ENCODE results near the gene SEMA3B. TPM values are rescaled to one million over a fixed set of nuclear protein-coding genes. Genes with fewer than 3 reads are reported as not detected.
A peak's percentile ranks its signal among the peaks of the same experiment; 100 is the strongest.

Gene SEMA3B
- total and polyA plus RNA-seq, 12 donors: 14.9 to 46.7 (median 21.9) TPM

GRCh38 chr3:50289130-50289529 lies 20.2 kb downstream of the SEMA3B start:
- H3K36me3 ChIP-seq: peaks cover 0 to 43% (median 28%) of the 10 kb centered on the region in 9 donors
- H3K4me1 ChIP-seq: peaks cover 17 to 67% (median 47%) of the 10 kb centered on the region in 9 donors
- no peaks in the 10 kb centered on the region for H3K9me3 ChIP-seq
- DNase-seq: no peak
- no peaks in the 10 kb centered on the region for H3K27me3 ChIP-seq
- ATAC-seq: no peak
- intact Hi-C loops (cut with DNase I): no loop called here
- TF ChIP-seq CTCF (IDR thresholded peaks at IDR 0.05): no peak
- peak overlapping the region in 1 of 10 donors; percentile 6 for H3K27ac ChIP-seq
- H3K4me3 ChIP-seq: no peak overlapping the region
- WGBS, 2 donors: 94 to 97% methylated on average over 6 of the region's 6 CpGs

GRCh38 chr3:50290161-50290641 lies 21.3 kb downstream of the SEMA3B start:
- Histone ChIP-seq H3K4me3 (no peak overlapping the region), H3K36me3 (peaks cover 0 to 43% (median 28%) of the 10 kb centered on the region in 9 donors), H3K27me3 (no peaks in the 10 kb centered on the region), H3K4me1 (peaks cover 17 to 63% (median 47%) of the 10 kb centered on the region in 9 donors), H3K27ac (no peak overlapping the region), H3K9me3 (no peaks in the 10 kb centered on the region)
- no peak for ATAC-seq
- 86 to 87% methylated on average over 16 of the region's 16 CpGs for WGBS, 2 donors
- intact Hi-C loops (cut with DNase I): no loop called here
- DNase-seq: peak in 1 of 2 donors; percentile 25
- TF ChIP-seq CTCF (IDR thresholded peaks at IDR 0.05): no peak

GRCh38 chr3:50292159-50293078 lies 23.5 kb downstream of the SEMA3B start, which contains the start of gene IFRD2:
Gene IFRD2 (minus strand): TSS chr3:50292429. CDS start chr3:50292274, 155 bp downstream.
- peak within 1 kb of the TSS; percentile 20 to 95 (median 92) for H3K27ac ChIP-seq
- no peaks in the 10 kb centered on the region for H3K27me3 ChIP-seq
- peak in 1 of 9 donors; percentile 9 for TF ChIP-seq CTCF (IDR thresholded peaks at IDR 0.05)
- H3K4me3 ChIP-seq: peak within 1 kb of the TSS; percentile 84 to 100 (median 94)
- peaks cover 0 to 39% (median 25%) of the 10 kb centered on the region in 9 donors for H3K36me3 ChIP-seq
- H3K9me3 ChIP-seq: no peaks in the 10 kb centered on the region
- DNase-seq: peak; percentile 97
- peaks cover 17 to 41% (median 29%) of the 10 kb centered on the region in 9 donors for H3K4me1 ChIP-seq
- 1 to 2% methylated on average over 60 to 67 of the region's 67 CpGs for whole genome bisulfite sequencing, 2 donors
- peak; percentile 90 to 97 (median 96) for ATAC-seq
- intact Hi-C loops (cut with DNase I): no loop called here

GRCh38 chr3:50293079-50293801 lies 24.3 kb downstream of the SEMA3B start:
- ATAC-seq: no peak
- Histone ChIP-seq H3K9me3 (no peaks in the 10 kb centered on the region), H3K36me3 (peaks cover 0 to 33% (median 18%) of the 10 kb centered on the region in 9 donors), H3K27ac (peak overlapping the region; percentile 20 to 95 (median 92)), H3K4me3 (peak overlapping the region in 6 of 10 donors; percentile 84 to 100 (median 94)), H3K4me1 (peaks cover 17 to 41% (median 32%) of the 10 kb centered on the region in 9 donors), H3K27me3 (no peaks in the 10 kb centered on the region)
- no peak for TF ChIP-seq CTCF (IDR thresholded peaks at IDR 0.05)
- intact Hi-C loops (cut with DNase I): no loop called here
- 70 to 76% methylated on average over 12 of the region's 12 CpGs for whole genome bisulfite sequencing, 2 donors
- no peak for DNase-seq

All from heart right ventricle (tissue), 16 donors.